Retinal pigment epithelial cell (primary cell): ENCODE data around the gene NIF3L1.
A peak's percentile ranks its signal among the peaks of the same experiment; 100 is the strongest.

ENCODE experiments used
- DNase-seq: peaks from one replicate; pipeline ENCODE4 v3.0.0-alpha.2; 2010; ENCODE audit warnings: low read depth
- H3K4me3 ChIP-seq: 2 replicates; pipeline ENCODE4 v1.5.1; 2011; ENCODE audit warnings: mild to moderate bottlenecking, low read length, control low read depth, moderate library complexity
- CTCF ChIP-seq: conservative IDR thresholded peaks from 2 replicates; pipeline ENCODE4 v1.5.1; 2011; ENCODE audit warnings: low read depth, low read length, control low read depth, inconsistent platforms

The NIF3L1 gene

DNA sequence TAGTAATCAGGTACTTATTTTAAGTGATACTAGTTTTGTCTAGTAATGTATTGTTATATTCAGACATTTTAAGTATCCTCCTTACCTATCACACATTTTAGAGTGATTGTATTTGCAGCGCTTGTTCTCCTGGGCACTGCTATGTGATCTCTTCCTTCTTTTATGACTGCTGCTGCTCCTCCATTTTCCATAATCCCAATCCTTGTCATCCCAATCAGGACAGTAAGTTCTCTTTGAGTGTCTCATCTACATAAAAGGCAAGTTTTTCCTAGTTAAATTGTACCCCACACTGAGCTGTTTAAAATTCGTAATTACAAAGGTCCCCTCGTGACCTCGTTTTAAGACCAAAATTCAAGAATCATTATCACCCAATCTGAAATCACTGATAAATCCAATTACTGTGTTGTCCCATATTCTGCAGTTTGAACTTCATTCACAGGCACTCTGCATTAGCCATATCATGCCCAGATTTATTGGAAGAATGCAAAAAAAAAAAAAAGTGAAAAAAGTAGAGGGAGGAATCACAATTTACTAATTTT is 27.5 kb upstream of the NIF3L1 start:
- no peak for DNase-seq
- H3K4me3 ChIP-seq: peak overlapping the region; percentile 100
- no peak for TF ChIP-seq CTCF

DNA sequence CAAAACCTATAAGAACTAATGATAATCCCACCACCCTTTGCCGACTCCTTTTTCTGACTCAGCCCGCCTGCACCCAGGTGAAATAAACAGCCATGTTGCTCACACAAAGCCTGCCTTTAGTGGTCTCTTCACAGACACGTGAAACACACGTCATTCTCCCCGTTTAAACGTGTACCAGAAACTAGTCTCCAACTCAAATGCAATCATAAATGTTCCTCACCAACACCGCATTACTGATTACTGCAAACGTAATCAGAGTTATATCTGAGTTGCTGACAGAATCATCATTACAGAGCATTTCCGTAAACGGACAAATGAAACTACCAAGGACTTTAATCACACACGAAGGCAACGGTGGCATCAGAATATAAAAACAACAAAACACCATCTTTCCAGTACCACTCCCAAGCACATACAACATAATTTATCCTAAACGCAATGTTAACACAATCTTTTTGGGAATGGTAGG is 26.6 kb upstream of the NIF3L1 start:
- TF ChIP-seq CTCF: no peak
- peak; percentile 60 for DNase-seq
- peak overlapping the region; percentile 100 for H3K4me3 ChIP-seq

GRCh38 chr2:200863782-200864175 is 25.4 kb upstream of the NIF3L1 start:
- peak; percentile 0 for TF ChIP-seq CTCF
- peak overlapping the region; percentile 100 for H3K4me3 ChIP-seq
- DNase-seq: no peak

- DNase-seq: peak; percentile 77
- TF ChIP-seq CTCF: peak; percentile 0
- H3K4me3 ChIP-seq: peak within 1 kb of the TSS; percentile 100
These were observed 24.8 kb upstream of the NIF3L1 start, which contains the start of gene CLK1 for GRCh38 chr2:200864176-200865034. Gene CLK1 (minus strand): TSS chr2:200864658. CDS start chr2:200861862, 2,796 bp downstream.

- no peak overlapping the region for H3K4me3 ChIP-seq
- DNase-seq: no peak
- TF ChIP-seq CTCF: no peak
These were observed 20.2 kb upstream of the NIF3L1 start for GRCh38 chr2:200869014-200869413.

- no peak overlapping the region for H3K4me3 ChIP-seq
- no peak for DNase-seq
- no peak for TF ChIP-seq CTCF
These were observed 18.0 kb upstream of the NIF3L1 start for GRCh38 chr2:200871151-200871550.

GRCh38 chr2:200873560-200873959 is 15.6 kb upstream of the NIF3L1 start:
- no peak for DNase-seq
- no peak overlapping the region for H3K4me3 ChIP-seq
- TF ChIP-seq CTCF: no peak
